ENCODE measurements around the gene TPRA1. TPM values are rescaled to one million over a fixed set of nuclear protein-coding genes. Genes with fewer than 3 reads are reported as not detected.

TPRA1 gene
- total RNA-seq, 1 experiment from 2014 or later = 91.4 TPM

Other genes with a start within 250 kb of the TPRA1 start
- 152 and 177 TPM in 2 replicates for gene MCM2, start 7.7 kb upstream of the TPRA1 start, total RNA-seq (2014; rRNA removed; shearing (Covaris generic); ENCODE audit: low replicate concordance)
- gene PODXL2, start 38.5 kb upstream of the TPRA1 start, total RNA-seq (2014; rRNA removed; shearing (Covaris generic); ENCODE audit: low replicate concordance) = 70.4 and 84.7 TPM in 2 replicates
- gene ABTB1, start 82.2 kb upstream of the TPRA1 start, total RNA-seq (2014; rRNA removed; shearing (Covaris generic); ENCODE audit: low replicate concordance) = 16.0 and 21.0 TPM in 2 replicates
- gene MGLL, start 231.8 kb upstream of the TPRA1 start, total RNA-seq (2014; rRNA removed; shearing (Covaris generic); ENCODE audit: low replicate concordance) = 28.8 and 29.0 TPM in 2 replicates

Data from MG63 (cell line).